ENCODE results near the gene RPS6KB2.

RPS6KB2 gene

GRCh38 chr11:67404515-67405195 is 23.6 kb upstream of the RPS6KB2 start:
- peak overlapping the region; percentile 53 for H2BK5ac ChIP-seq (ENCODE audit: low read length)
- peaks cover 6 to 11% of the 10 kb centered on the region in 2 donors for H3K36me3 ChIP-seq (replicated peaks in 1 of 2; ENCODE audit: control insufficient read depth in 2 of 2, insufficient read depth in 2 of 2, low read length in 2 of 2)
- no peak overlapping the region for H3K23ac ChIP-seq (ENCODE audit: low read depth, low read length, poor library complexity)
- no peak overlapping the region for H3K27ac ChIP-seq (replicated peaks; ENCODE audit: low read length)
- peak overlapping the region; percentile 76 for H3K18ac ChIP-seq (ENCODE audit: low read length)
- H3K9me3 ChIP-seq (replicated peaks in 1 of 2; ENCODE audit: control insufficient read depth in 2 of 2, insufficient read depth in 1 of 2, low read depth in 1 of 2, low read length in 2 of 2) = no peaks in the 10 kb centered on the region
- H3K9ac ChIP-seq (ENCODE audit: low read depth, low read length, poor library complexity) = no peak overlapping the region
- no peak overlapping the region for H3K4me2 ChIP-seq (ENCODE audit: insufficient read depth, low read length, poor library complexity, severe bottlenecking)
- no peak for DNase-seq (ENCODE audit: low spot score)
- no peak overlapping the region for H3K4me3 ChIP-seq (ENCODE audit: low read length in 2 of 2)
- H2AK5ac ChIP-seq (ENCODE audit: low read depth, low read length) = peak overlapping the region; percentile 95
- H3K14ac ChIP-seq (ENCODE audit: low read length) = peak overlapping the region; percentile 82
- no peak overlapping the region for H2BK120ac ChIP-seq (ENCODE audit: low read depth, low read length)
- peak overlapping the region; percentile 14 for H2BK12ac ChIP-seq (ENCODE audit: low read length)
- H3K27me3 ChIP-seq (ENCODE audit: control insufficient read depth in 3 of 3, insufficient read depth in 3 of 3, low read depth in 1 of 3, low read length in 3 of 3) = no peaks in the 10 kb centered on the region
- H2AFZ ChIP-seq (ENCODE audit: low read length) = peak overlapping the region; percentile 77
- peaks cover 11% of the 10 kb centered on the region for H3K79me1 ChIP-seq (ENCODE audit: low read depth, low read length)
- H4K8ac ChIP-seq (ENCODE audit: low read depth, low read length) = no peak overlapping the region
- WGBS, 2 donors (ENCODE audit: extremely low coverage in 2 of 2, insufficient read length in 2 of 2, insufficient replicate concordance in 1 of 2) = no CpG with 5 or more reads among the region's 13 CpGs
- peaks cover 10 to 31% of the 10 kb centered on the region in 2 donors for H3K4me1 ChIP-seq (ENCODE audit: control insufficient read depth in 2 of 2, insufficient read depth in 1 of 2, low read depth in 1 of 2, low read length in 2 of 2)
- no peak overlapping the region for H2BK15ac ChIP-seq (ENCODE audit: low read length)
- H3K4ac ChIP-seq (ENCODE audit: low read length) = no peak overlapping the region
- no peak overlapping the region for H4K91ac ChIP-seq (ENCODE audit: low read depth, low read length, poor library complexity)

- H2BK5ac ChIP-seq (ENCODE audit: low read length) = no peak overlapping the region
- no peak overlapping the region for H2BK12ac ChIP-seq (ENCODE audit: low read length)
- H2BK15ac ChIP-seq (ENCODE audit: low read length) = peak overlapping the region; percentile 28
- H3K27me3 ChIP-seq (ENCODE audit: control insufficient read depth in 3 of 3, insufficient read depth in 3 of 3, low read depth in 1 of 3, low read length in 3 of 3) = no peaks in the 10 kb centered on the region
- H3K23ac ChIP-seq (ENCODE audit: low read depth, low read length, poor library complexity) = no peak overlapping the region
- H2BK120ac ChIP-seq (ENCODE audit: low read depth, low read length) = no peak overlapping the region
- DNase-seq (ENCODE audit: low spot score) = no peak
- no peak overlapping the region for H3K9ac ChIP-seq (ENCODE audit: low read depth, low read length, poor library complexity)
- H3K18ac ChIP-seq (ENCODE audit: low read length) = no peak overlapping the region
- H3K36me3 ChIP-seq (replicated peaks in 1 of 2; ENCODE audit: control insufficient read depth in 2 of 2, insufficient read depth in 2 of 2, low read length in 2 of 2) = peaks cover 6 to 7% of the 10 kb centered on the region in 2 donors
- no peak overlapping the region for H4K91ac ChIP-seq (ENCODE audit: low read depth, low read length, poor library complexity)
- peaks cover 10% of the 10 kb centered on the region for H3K79me1 ChIP-seq (ENCODE audit: low read depth, low read length)
- H2AK5ac ChIP-seq (ENCODE audit: low read depth, low read length) = peak overlapping the region; percentile 30
- H2AFZ ChIP-seq (ENCODE audit: low read length) = no peak overlapping the region
- no peaks in the 10 kb centered on the region for H3K9me3 ChIP-seq (replicated peaks in 1 of 2; ENCODE audit: control insufficient read depth in 2 of 2, insufficient read depth in 1 of 2, low read depth in 1 of 2, low read length in 2 of 2)
- no peak overlapping the region for H3K14ac ChIP-seq (ENCODE audit: low read length)
- H3K4ac ChIP-seq (ENCODE audit: low read length) = no peak overlapping the region
- peaks cover 10 to 30% of the 10 kb centered on the region in 2 donors for H3K4me1 ChIP-seq (ENCODE audit: control insufficient read depth in 2 of 2, insufficient read depth in 1 of 2, low read depth in 1 of 2, low read length in 2 of 2)
- no peak overlapping the region for H3K4me2 ChIP-seq (ENCODE audit: insufficient read depth, low read length, poor library complexity, severe bottlenecking)
- no peak overlapping the region for H3K4me3 ChIP-seq (ENCODE audit: low read length in 2 of 2)
- H3K27ac ChIP-seq (replicated peaks; ENCODE audit: low read length) = no peak overlapping the region
- no CpG with 5 or more reads among the region's 6 CpGs for WGBS, 2 donors (ENCODE audit: extremely low coverage in 2 of 2, insufficient read length in 2 of 2, insufficient replicate concordance in 1 of 2)
- H4K8ac ChIP-seq (ENCODE audit: low read depth, low read length) = no peak overlapping the region
Observed at GRCh38 chr11:67405196-67405567, 23.1 kb upstream of the RPS6KB2 start.

GRCh38 chr11:67405688-67406339 is 22.5 kb upstream of the RPS6KB2 start:
- no peak overlapping the region for H3K18ac ChIP-seq (ENCODE audit: low read length)
- H3K27ac ChIP-seq (replicated peaks; ENCODE audit: low read length) = no peak overlapping the region
- no peak overlapping the region for H4K91ac ChIP-seq (ENCODE audit: low read depth, low read length, poor library complexity)
- peaks cover 9 to 28% of the 10 kb centered on the region in 2 donors for H3K4me1 ChIP-seq (ENCODE audit: control insufficient read depth in 2 of 2, insufficient read depth in 1 of 2, low read depth in 1 of 2, low read length in 2 of 2)
- peaks cover 0 to 1% of the 10 kb centered on the region in 2 donors for H3K36me3 ChIP-seq (replicated peaks in 1 of 2; ENCODE audit: control insufficient read depth in 2 of 2, insufficient read depth in 2 of 2, low read length in 2 of 2)
- H3K14ac ChIP-seq (ENCODE audit: low read length) = no peak overlapping the region
- H2AK5ac ChIP-seq (ENCODE audit: low read depth, low read length) = peak overlapping the region; percentile 30
- peaks cover 7% of the 10 kb centered on the region for H3K79me1 ChIP-seq (ENCODE audit: low read depth, low read length)
- no peaks in the 10 kb centered on the region for H3K27me3 ChIP-seq (ENCODE audit: control insufficient read depth in 3 of 3, insufficient read depth in 3 of 3, low read depth in 1 of 3, low read length in 3 of 3)
- no CpG with 5 or more reads among the region's 9 CpGs for WGBS, 2 donors (ENCODE audit: extremely low coverage in 2 of 2, insufficient read length in 2 of 2, insufficient replicate concordance in 1 of 2)
- no peak for DNase-seq (ENCODE audit: low spot score)
- no peak overlapping the region for H2BK5ac ChIP-seq (ENCODE audit: low read length)
- no peaks in the 10 kb centered on the region for H3K9me3 ChIP-seq (replicated peaks in 1 of 2; ENCODE audit: control insufficient read depth in 2 of 2, insufficient read depth in 1 of 2, low read depth in 1 of 2, low read length in 2 of 2)
- H3K4ac ChIP-seq (ENCODE audit: low read length) = no peak overlapping the region
- no peak overlapping the region for H3K4me3 ChIP-seq (ENCODE audit: low read length in 2 of 2)
- no peak overlapping the region for H3K23ac ChIP-seq (ENCODE audit: low read depth, low read length, poor library complexity)
- no peak overlapping the region for H2BK12ac ChIP-seq (ENCODE audit: low read length)
- no peak overlapping the region for H2AFZ ChIP-seq (ENCODE audit: low read length)
- H2BK120ac ChIP-seq (ENCODE audit: low read depth, low read length) = no peak overlapping the region
- H2BK15ac ChIP-seq (ENCODE audit: low read length) = peak overlapping the region; percentile 28
- no peak overlapping the region for H3K9ac ChIP-seq (ENCODE audit: low read depth, low read length, poor library complexity)
- no peak overlapping the region for H3K4me2 ChIP-seq (ENCODE audit: insufficient read depth, low read length, poor library complexity, severe bottlenecking)
- no peak overlapping the region for H4K8ac ChIP-seq (ENCODE audit: low read depth, low read length)

GRCh38 chr11:67406420-67406968 is 21.8 kb upstream of the RPS6KB2 start:
- Histone ChIP-seq H2BK120ac (ENCODE audit: low read depth, low read length) (peak overlapping the region; percentile 47), H2BK5ac (ENCODE audit: low read length) (peak overlapping the region; percentile 53), H3K14ac (ENCODE audit: low read length) (peak overlapping the region; percentile 38), H3K27ac (replicated peaks; ENCODE audit: low read length) (no peak overlapping the region), H3K9me3 (replicated peaks in 1 of 2; ENCODE audit: control insufficient read depth in 2 of 2, insufficient read depth in 1 of 2, low read depth in 1 of 2, low read length in 2 of 2) (no peaks in the 10 kb centered on the region), H2BK12ac (ENCODE audit: low read length) (peak overlapping the region; percentile 22), H2AFZ (ENCODE audit: low read length) (no peak overlapping the region), H3K4me3 (ENCODE audit: low read length in 2 of 2) (no peak overlapping the region), H3K4me2 (ENCODE audit: insufficient read depth, low read length, poor library complexity, severe bottlenecking) (no peak overlapping the region), H4K8ac (ENCODE audit: low read depth, low read length) (no peak overlapping the region), H2BK15ac (ENCODE audit: low read length) (peak overlapping the region; percentile 67), H3K4me1 (ENCODE audit: control insufficient read depth in 2 of 2, insufficient read depth in 1 of 2, low read depth in 1 of 2, low read length in 2 of 2) (peaks cover 14 to 26% of the 10 kb centered on the region in 2 donors), H3K18ac (ENCODE audit: low read length) (peak overlapping the region; percentile 64), H2AK5ac (ENCODE audit: low read depth, low read length) (peak overlapping the region; percentile 90), H3K9ac (ENCODE audit: low read depth, low read length, poor library complexity) (no peak overlapping the region), H3K4ac (ENCODE audit: low read length) (peak overlapping the region; percentile 53), H3K27me3 (ENCODE audit: control insufficient read depth in 3 of 3, insufficient read depth in 3 of 3, low read depth in 1 of 3, low read length in 3 of 3) (no peaks in the 10 kb centered on the region), H3K36me3 (replicated peaks in 1 of 2; ENCODE audit: control insufficient read depth in 2 of 2, insufficient read depth in 2 of 2, low read length in 2 of 2) (no peaks in the 10 kb centered on the region), H4K91ac (ENCODE audit: low read depth, low read length, poor library complexity) (no peak overlapping the region), H3K23ac (ENCODE audit: low read depth, low read length, poor library complexity) (peak overlapping the region; percentile 80), H3K79me1 (ENCODE audit: low read depth, low read length) (peaks cover 2% of the 10 kb centered on the region)
- no CpG with 5 or more reads among the region's 18 CpGs for WGBS, 2 donors (ENCODE audit: extremely low coverage in 2 of 2, insufficient read length in 2 of 2, insufficient replicate concordance in 1 of 2)
- DNase-seq (ENCODE audit: low spot score) = no peak
